ENCODE data around the gene KLK1.

GRCh38 chr19:50873056-50873455, 49.5 kb upstream of the KLK1 start, which contains the start of gene KLK2:
- TF ChIP-seq POLR2AphosphoS5 (IDR thresholded peaks at IDR 0.05): no peak
- no peak for TF ChIP-seq CTCF (IDR thresholded peaks at IDR 0.05)
